A549 treated with GW870086 at 1 μM for 4 hours (cell line): ENCODE data around the gene RUSC1. TPM values are rescaled to one million over a fixed set of nuclear protein-coding genes. Genes with fewer than 3 reads are reported as not detected.

Source experiments
- total RNA-seq: library from RNA; stranded (reverse); fragments of 200-300 nt; extraction: Qiagen RNA extraction; gene quantifications from 5 replicates; pipeline ENCODE4 v1.2.3, GENCODE V29; 2022; ENCODE audit warnings: low read depth

The RUSC1 gene, protein sequence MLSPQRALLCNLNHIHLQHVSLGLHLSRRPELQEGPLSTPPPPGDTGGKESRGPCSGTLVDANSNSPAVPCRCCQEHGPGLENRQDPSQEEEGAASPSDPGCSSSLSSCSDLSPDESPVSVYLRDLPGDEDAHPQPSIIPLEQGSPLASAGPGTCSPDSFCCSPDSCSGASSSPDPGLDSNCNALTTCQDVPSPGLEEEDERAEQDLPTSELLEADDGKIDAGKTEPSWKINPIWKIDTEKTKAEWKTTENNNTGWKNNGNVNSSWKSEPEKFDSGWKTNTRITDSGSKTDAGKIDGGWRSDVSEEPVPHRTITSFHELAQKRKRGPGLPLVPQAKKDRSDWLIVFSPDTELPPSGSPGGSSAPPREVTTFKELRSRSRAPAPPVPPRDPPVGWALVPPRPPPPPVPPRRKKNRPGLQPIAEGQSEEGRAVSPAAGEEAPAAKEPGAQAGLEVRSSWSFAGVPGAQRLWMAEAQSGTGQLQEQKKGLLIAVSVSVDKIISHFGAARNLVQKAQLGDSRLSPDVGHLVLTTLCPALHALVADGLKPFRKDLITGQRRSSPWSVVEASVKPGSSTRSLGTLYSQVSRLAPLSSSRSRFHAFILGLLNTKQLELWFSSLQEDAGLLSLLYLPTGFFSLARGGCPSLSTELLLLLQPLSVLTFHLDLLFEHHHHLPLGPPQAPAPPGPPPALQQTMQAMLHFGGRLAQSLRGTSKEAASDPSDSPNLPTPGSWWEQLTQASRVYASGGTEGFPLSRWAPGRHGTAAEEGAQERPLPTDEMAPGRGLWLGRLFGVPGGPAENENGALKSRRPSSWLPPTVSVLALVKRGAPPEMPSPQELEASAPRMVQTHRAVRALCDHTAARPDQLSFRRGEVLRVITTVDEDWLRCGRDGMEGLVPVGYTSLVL
- total RNA-seq = 40.2 to 54.7 TPM (median 53.4 TPM) in 5 replicates

DNA sequence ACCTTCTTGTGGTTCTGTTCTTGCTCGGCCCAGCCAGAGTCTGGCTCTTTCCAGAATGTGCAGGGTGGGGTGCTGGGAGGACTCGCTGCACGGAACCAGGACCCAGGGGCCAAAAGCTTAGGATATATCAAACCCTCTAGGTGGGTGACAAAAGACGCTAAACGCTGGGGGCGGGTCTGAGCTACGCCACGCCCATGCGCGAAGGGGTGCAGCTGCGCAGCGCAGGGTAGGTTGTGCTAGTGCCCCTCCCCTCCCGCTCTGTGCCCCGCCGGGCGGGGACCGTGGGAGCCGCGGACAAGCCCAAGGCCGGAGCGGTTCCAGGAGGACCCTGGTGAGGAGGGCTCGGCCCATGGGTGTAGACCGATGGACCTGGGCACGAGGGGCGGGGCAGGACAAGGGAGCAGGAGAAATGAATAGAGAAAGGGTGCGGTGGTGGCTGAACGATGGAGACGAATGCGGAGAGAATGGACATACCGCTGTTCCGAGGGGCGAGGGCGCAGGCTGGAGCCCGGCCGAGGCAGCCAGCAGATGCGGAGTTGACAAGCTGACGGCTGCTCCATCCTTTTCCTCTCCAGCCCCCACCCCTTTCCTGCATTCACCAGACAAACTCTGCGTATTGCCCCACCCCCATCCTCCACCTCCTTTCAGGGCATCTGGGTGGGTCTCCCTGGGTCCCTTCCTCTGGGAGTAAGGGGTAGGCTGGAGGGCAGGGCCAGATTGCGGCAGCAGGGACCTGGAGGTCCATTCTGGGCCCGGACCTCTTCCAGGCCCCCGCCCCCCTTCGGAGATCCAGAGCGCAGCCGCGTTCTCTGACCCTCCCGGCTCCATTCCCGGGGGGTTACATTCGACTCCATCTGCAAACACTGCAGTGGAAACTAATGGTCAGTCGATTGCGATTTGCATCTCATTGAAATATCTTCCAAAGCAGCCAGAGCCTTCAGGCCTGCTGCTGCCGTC lies at the start of gene RUSC1:
RUSC1 (plus strand) TSS at position 234 of the 957 bp plus-strand sequence. CDS start 880 bp downstream, outside the sequence.

DNA sequence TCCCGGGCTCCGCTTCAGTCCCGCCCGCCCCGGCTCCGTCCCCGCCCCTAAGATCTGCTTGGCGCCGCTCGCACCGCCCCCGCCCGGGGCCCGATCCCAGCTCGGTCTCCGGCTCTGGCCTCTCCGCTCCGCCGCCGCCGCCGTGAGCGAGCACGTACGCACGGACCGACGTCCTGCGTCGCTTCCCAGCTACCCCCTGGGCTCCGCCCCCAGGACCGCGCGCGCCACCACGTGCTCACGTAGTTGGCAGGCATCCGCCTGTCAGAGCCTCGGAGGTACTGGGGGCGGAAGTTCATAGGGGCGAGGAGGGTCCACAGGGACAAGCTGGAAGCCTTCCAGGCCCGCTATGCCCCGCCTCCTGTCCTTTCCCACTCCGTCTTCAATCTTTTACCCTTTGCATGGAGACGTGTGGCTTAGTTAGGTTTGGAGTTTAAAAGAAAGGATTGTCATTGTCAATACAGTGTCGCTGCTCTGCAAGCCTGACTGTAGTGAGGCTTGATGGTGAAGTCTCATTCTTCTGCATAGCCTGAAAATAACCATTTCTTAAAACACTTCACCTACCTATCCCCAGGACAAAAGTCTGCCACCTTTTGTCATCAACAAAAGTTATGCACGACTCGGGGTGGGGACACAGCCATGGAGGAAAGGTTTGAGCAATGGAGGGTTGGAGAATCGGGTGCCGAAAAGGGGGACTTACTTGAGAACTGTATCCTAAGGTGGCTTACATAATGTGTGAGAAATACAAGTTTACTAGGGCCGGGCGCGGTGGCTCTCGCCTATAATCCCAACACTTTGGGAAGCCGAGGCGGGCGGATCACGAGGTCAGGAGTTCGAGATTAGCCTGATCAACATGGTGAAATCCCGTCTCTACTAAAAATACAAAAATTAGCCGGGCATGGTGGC lies 47.1 kb upstream of the RUSC1 start, which contains the start of gene CLK2:
CLK2 (minus strand) TSS at position 162 of the 903 bp plus-strand sequence. CDS start 2,527 bp downstream, outside the sequence.

DNA sequence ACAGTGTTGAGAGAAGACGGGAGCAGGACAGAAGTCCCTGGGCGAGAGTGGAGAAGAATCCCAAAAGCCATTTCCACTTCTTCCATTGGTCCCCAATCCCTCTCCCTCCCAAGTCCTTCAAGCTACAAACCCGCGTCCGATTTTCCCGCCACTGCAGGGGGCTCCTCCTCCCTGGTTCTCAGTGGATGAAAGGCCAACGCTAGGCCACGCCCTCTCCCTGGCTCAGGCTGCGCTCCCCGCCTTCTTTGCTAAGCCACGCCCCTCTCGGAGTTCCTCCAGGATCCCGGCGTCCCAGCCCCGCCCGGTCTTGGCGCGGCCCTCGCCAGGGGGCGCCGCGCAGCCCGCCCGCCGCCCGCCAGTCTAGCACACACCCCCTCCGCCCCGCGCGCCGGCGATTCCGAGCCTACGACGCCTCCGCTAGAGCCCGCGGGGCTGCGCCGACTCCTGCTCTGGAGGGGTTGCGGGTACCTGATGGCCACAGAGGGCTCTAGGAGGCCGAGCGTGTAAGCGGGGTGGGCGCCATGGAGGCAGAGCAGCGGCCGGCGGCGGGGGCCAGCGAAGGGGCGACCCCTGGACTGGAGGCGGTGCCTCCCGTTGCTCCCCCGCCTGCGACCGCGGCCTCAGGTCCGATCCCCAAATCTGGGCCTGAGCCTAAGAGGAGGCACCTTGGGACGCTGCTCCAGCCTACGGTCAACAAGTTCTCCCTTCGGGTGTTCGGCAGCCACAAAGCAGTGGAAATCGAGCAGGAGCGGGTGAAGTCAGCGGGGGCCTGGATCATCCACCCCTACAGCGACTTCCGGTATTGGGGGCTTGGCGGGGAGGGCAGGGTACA lies 43.4 kb upstream of the RUSC1 start, which contains the start of gene HCN3:
HCN3 (plus strand) TSS at position 394 of the 832 bp plus-strand sequence; CDS start at position 522, 128 bp downstream.

DNA sequence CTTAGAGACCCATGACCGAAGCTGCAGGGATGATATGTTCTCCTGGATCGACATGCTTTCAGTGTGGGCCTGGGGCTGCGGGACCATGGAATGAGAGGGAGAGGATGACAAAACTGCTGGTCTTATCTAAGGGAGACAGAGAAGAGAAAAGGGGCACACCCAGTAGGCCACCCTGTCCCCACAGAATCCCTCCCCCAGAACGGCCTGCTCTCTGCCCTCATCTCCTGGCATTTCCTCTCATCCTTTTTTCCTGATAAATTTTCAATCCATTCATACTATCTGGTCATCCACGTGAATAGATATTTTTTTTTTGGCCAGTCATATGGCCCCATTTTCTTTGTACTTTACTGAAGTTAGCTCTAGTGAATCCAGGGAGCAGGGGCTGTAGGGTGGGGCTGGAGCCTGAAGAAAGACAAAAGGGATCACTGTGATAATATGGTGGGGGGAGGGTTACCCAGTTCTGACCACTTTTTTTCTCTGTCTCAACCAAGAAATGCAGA lies 19.3 kb upstream of the RUSC1 start, which contains the start of gene PKLR:
PKLR (minus strand) TSS at position 97 of the 500 bp plus-strand sequence; CDS start at position 54, 43 bp downstream.

DNA sequence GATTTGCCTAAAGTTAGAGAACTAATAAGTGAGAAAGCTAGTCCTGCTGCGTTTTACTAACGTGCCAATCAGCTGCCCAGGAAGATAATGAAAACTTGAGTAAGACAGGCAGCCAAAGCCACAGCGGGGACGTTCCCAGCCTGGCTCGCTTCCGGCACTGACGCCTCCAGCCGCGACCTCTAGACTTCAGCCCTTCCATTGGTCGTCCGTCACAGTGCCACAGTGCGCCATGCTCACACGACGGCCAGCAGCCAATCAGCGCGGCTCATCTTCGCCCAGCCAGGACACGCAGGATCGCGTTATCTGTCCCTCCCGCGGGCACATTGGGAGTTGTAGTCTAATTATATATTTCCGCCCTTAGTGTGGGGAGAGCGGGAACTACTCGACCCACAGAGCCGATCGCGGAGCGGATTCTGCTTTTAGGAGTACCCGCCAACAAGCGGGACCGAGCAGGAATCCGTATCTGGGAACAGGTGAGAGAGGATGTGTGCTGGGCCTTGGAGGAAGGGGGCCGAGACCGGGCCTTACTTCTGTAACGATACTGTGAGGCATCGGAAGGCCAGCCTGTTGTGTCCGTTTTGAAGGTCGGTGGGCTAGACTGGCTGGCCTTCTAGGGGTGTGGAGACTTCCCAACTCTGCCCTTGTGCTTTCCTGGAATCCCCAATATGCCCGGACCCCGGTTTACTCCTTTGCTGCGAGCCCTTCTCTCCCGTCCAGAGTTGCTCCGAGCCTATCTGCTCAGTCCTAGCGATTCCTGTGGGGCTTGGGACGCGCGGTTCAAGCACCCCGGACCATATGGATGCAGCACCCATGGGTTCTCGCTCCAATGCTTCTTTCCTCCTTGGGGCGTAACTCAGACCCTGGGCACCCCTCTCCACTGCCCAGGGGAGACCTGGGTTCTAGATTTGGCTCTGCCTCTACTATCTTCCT lies 11.9 kb upstream of the RUSC1 start, which contains the start of gene FDPS:
FDPS (plus strand) TSS at position 374 of the 930 bp plus-strand sequence. CDS start 924 bp downstream, outside the sequence.

Other genes with a start within 250 kb of the RUSC1 start
- 6.9 to 11.0 TPM (median 10.3 TPM) in 5 replicates for gene EFNA3, start 242.1 kb upstream of the RUSC1 start, total RNA-seq
- gene EFNA1, start 193.0 kb upstream of the RUSC1 start, total RNA-seq = 23.0 to 32.0 TPM (median 28.5 TPM) in 5 replicates
- 30.2 to 37.7 TPM (median 35.4 TPM) in 5 replicates for gene SLC50A1, start 185.0 kb upstream of the RUSC1 start, total RNA-seq
- 69.8 to 112 TPM (median 98.4 TPM) in 5 replicates for gene DPM3, start 180.4 kb upstream of the RUSC1 start, total RNA-seq
- 222 to 262 TPM (median 235 TPM) in 5 replicates for gene KRTCAP2, start 147.6 kb upstream of the RUSC1 start, total RNA-seq
- gene TRIM46, start 147.0 kb upstream of the RUSC1 start, total RNA-seq = 1.8 to 2.9 TPM (median 2.6 TPM) in 5 replicates
- 6.0 to 10.7 TPM (median 8.4 TPM) in 5 replicates for gene THBS3, start 113.0 kb upstream of the RUSC1 start, total RNA-seq
- gene MTX1, start 112.2 kb upstream of the RUSC1 start, total RNA-seq = 65.8 to 81.8 TPM (median 76.1 TPM) in 5 replicates
- gene ENTREP3, start 65.4 kb upstream of the RUSC1 start, total RNA-seq = 26.5 to 34.2 TPM (median 33.7 TPM) in 5 replicates
- 99.5 to 134 TPM (median 118 TPM) in 5 replicates for gene SCAMP3, start 58.5 kb upstream of the RUSC1 start, total RNA-seq
- gene CLK2, start 47.4 kb upstream of the RUSC1 start, total RNA-seq = 21.2 to 25.1 TPM (median 23.8 TPM) in 5 replicates
- 3.2 to 6.4 TPM (median 5.2 TPM) in 5 replicates for gene HCN3, start 43.4 kb upstream of the RUSC1 start, total RNA-seq
- not detected in 5 replicates for gene PKLR, start 19.5 kb upstream of the RUSC1 start, total RNA-seq
- 155 to 179 TPM (median 165 TPM) in 5 replicates for gene FDPS, start 12.0 kb upstream of the RUSC1 start, total RNA-seq
- gene ASH1L, start 241.9 kb downstream of the RUSC1 start, total RNA-seq = 7.2 to 12.7 TPM (median 11.4 TPM) in 5 replicates